ENCODE data around the gene ZNF423. TPM values are rescaled to one million over a fixed set of nuclear protein-coding genes. Genes with fewer than 3 reads are reported as not detected.

Gene ZNF423
- total and polyA plus RNA-seq, 2 of the 13 experiments (the other 11 are each of a cell fraction or from before 2014, with no cell fraction given), result 0.07 to 0.31 TPM

GRCh38 chr16:49645263-49645662 lies 210.6 kb downstream of the ZNF423 start:
- Histone ChIP-seq H3K36me3 (replicated peaks in 1 of 2; ENCODE audit: control insufficient read depth in 1 of 2, insufficient read depth in 2 of 2, low read length in 2 of 2) (no peaks in the 10 kb centered on the region), H3K9ac (ENCODE audit: insufficient read depth, low read depth, low read length) (no peak overlapping the region), H2AFZ (ENCODE audit: low read length) (no peak overlapping the region), H3K27me3 (ENCODE audit: control insufficient read depth in 1 of 2, insufficient read depth in 2 of 2, low read length in 2 of 2) (peaks cover 0 to 6% of the 10 kb centered on the region in 2 experiments; a peak in 2 of 5 replicates), H4K20me1 (ENCODE audit: insufficient read depth, low read length) (no peaks in the 10 kb centered on the region), H3K4me1 (ENCODE audit: insufficient read depth, low read length) (peaks cover 2% of the 10 kb centered on the region), H3K79me2 (ENCODE audit: insufficient read depth, low read length) (no peaks in the 10 kb centered on the region), H3K27ac (ENCODE audit: extremely low read length, insufficient read depth, low read length) (no peak overlapping the region), H3K4me3 (replicated peaks in 1 of 3; ENCODE audit: insufficient read depth in 1 of 3, low read depth in 2 of 3, low read length in 3 of 3) (no peak overlapping the region), H3K9me3 (ENCODE audit: low read length) (peaks cover 40% of the 10 kb centered on the region), H3K4me2 (ENCODE audit: low read depth, low read length) (no peak overlapping the region)
- intact Hi-C loops (cut with micrococcal nuclease; ENCODE audit: unreplicated experiment), result no loop called here
- ATAC-seq (no peak), DNase-seq (ENCODE audit: low spot score) (no peak), FAIRE-seq (no peak)
- ChIA-PET POLR2A (no interaction called here), CTCF (ENCODE audit: low intra/inter-chr PET ratio, low total read pairs) (no interaction called here)
- no TSS peak for BruUV-seq (replicated peaks)
- WGBS (ENCODE audit: low lambda C conversion rate), result 87% methylated on average over 1 of the region's 1 CpG
- in situ Hi-C loops (cut with HindIII; ENCODE audit: extremely low pct_ligation_motif_present, low pct_unique_long_range_greater_than_20kb), result no loop called here
- TF ChIP-seq FOSL2 (CRISPR knock-in tag; IDR thresholded peaks at IDR 0.05) (no peak), ZNF414 (CRISPR knock-in tag; IDR thresholded peaks at IDR 0.05) (no peak), TFDP1 (CRISPR knock-in tag; IDR thresholded peaks at IDR 0.05; ENCODE audit: borderline replicate concordance) (no peak), USF2 (IDR thresholded peaks at IDR 0.05; ENCODE audit: low read depth, low read length) (no peak), USF2 (CRISPR knock-in tag; IDR thresholded peaks at IDR 0.05; ENCODE audit: borderline replicate concordance) (no peak), ZNF576 (CRISPR knock-in tag; IDR thresholded peaks at IDR 0.05) (no peak), NCOA2 (CRISPR knock-in tag; IDR thresholded peaks at IDR 0.05) (no peak)

Measured in HepG2 (cell line).